ENCODE measurements around the gene GLS. TPM values are rescaled to one million over a fixed set of nuclear protein-coding genes. Genes with fewer than 3 reads are reported as not detected.
"Not testable (repeated sequence)": the region's sequence is repeated elsewhere in the genome, so short reads cannot be mapped to it uniquely, and the experiment has no call there.

The GLS gene
- total RNA-seq, 4 donors from 2014 or later, result 175 to 274 (median 197) TPM

GRCh38 chr2:190987938-190988337 is 107.3 kb downstream of the GLS start:
- WGBS, 2 donors, result 91 to 95% methylated on average over 5 of the region's 5 CpGs
- Histone ChIP-seq H3K4me1 (no peaks in the 10 kb centered on the region), H3K27me3 (no peaks in the 10 kb centered on the region), H3K4me3 (replicated peaks in 1 of 3) (no peak overlapping the region), H3K27ac (no peak overlapping the region), H3K9me3 (no peaks in the 10 kb centered on the region), H3K36me3 (peaks cover 58 to 59% of the 10 kb centered on the region in 2 donors)
- no peak for DNase-seq
- intact Hi-C loops (cut with DNase I), result loop anchor here (10.0 kb wide), 1 partner anchor 143 kb away; no protein-coding TSS in a partner anchor
- TF ChIP-seq POLR2A (IDR thresholded peaks at IDR 0.05) (no peak), CTCF (IDR thresholded peaks at IDR 0.05) (no peak)

GRCh38 chr2:190988910-190989309 is 108.3 kb downstream of the GLS start:
- Histone ChIP-seq H3K4me1 (no peaks in the 10 kb centered on the region), H3K36me3 (peaks cover 57 to 61% of the 10 kb centered on the region in 2 donors), H3K27me3 (no peaks in the 10 kb centered on the region), H3K27ac (no peak overlapping the region), H3K9me3 (no peaks in the 10 kb centered on the region), H3K4me3 (replicated peaks in 1 of 3) (no peak overlapping the region)
- TF ChIP-seq POLR2A (IDR thresholded peaks at IDR 0.05) (no peak), CTCF (IDR thresholded peaks at IDR 0.05) (no peak)
- DNase-seq, result no peak
- 70 to 95% methylated on average over 2 to 3 of the region's 3 CpGs for WGBS, 2 donors
- intact Hi-C loops (cut with DNase I), result loop anchor here (10.0 kb wide), 1 partner anchor 144 kb away; no protein-coding TSS in a partner anchor

- Histone ChIP-seq H3K27ac (no peak overlapping the region), H3K9me3 (no peaks in the 10 kb centered on the region), H3K4me3 (replicated peaks in 1 of 3) (no peak overlapping the region), H3K36me3 (peaks cover 57 to 65% of the 10 kb centered on the region in 2 donors), H3K4me1 (no peaks in the 10 kb centered on the region), H3K27me3 (no peaks in the 10 kb centered on the region)
- no peak for DNase-seq
- WGBS, 2 donors, result 80 to 82% methylated on average over 6 of the region's 6 CpGs
- TF ChIP-seq CTCF (IDR thresholded peaks at IDR 0.05), result no peak
- no peak for TF ChIP-seq POLR2A (IDR thresholded peaks at IDR 0.05)
- intact Hi-C loops (cut with DNase I), result no loop called here
Measured at GRCh38 chr2:190990132-190990531, 109.5 kb downstream of the GLS start.

GRCh38 chr2:190993292-190993643 is 112.6 kb downstream of the GLS start:
- WGBS, 2 donors, result 95 to 96% methylated on average over 6 of the region's 6 CpGs
- intact Hi-C loops (cut with DNase I), result no loop called here
- DNase-seq, result no peak
- Histone ChIP-seq H3K36me3 (peaks cover 65 to 70% of the 10 kb centered on the region in 2 donors), H3K27ac (no peak overlapping the region), H3K9me3 (no peaks in the 10 kb centered on the region), H3K4me3 (replicated peaks in 1 of 3) (no peak overlapping the region), H3K4me1 (no peaks in the 10 kb centered on the region), H3K27me3 (no peaks in the 10 kb centered on the region)
- TF ChIP-seq POLR2A (IDR thresholded peaks at IDR 0.05) (no peak), CTCF (IDR thresholded peaks at IDR 0.05) (no peak)

- DNase-seq, result no peak
- H3K27ac ChIP-seq, result no peak overlapping the region
- no peaks in the 10 kb centered on the region for H3K9me3 ChIP-seq
- intact Hi-C loops (cut with DNase I), result no loop called here
- peaks cover 67 to 74% of the 10 kb centered on the region in 2 donors for H3K36me3 ChIP-seq
- H3K4me1 ChIP-seq, result no peaks in the 10 kb centered on the region
- TF ChIP-seq POLR2A (IDR thresholded peaks at IDR 0.05), result no peak
- TF ChIP-seq CTCF (IDR thresholded peaks at IDR 0.05), result no peak
- 86 to 97% methylated on average over 7 of the region's 7 CpGs for WGBS, 2 donors
- no peaks in the 10 kb centered on the region for H3K27me3 ChIP-seq
- H3K4me3 ChIP-seq (replicated peaks in 1 of 3), result no peak overlapping the region
Measured at GRCh38 chr2:190994148-190994547, 113.5 kb downstream of the GLS start.

GRCh38 chr2:190995315-190995714 is 114.7 kb downstream of the GLS start:
- H3K4me1 ChIP-seq; intact Hi-C loops (cut with DNase I); DNase-seq; H3K27me3 ChIP-seq; H3K9me3 ChIP-seq; H3K27ac ChIP-seq; H3K4me3 ChIP-seq (replicated peaks in 1 of 3): not testable (repeated sequence)
- WGBS, 2 donors, result 72 to 96% methylated on average over 3 of the region's 3 CpGs
- peaks cover 65 to 70% of the 10 kb centered on the region in 2 donors for H3K36me3 ChIP-seq

Data from thyroid gland (tissue), 4 donors.